NT2/D1 (cell line): ENCODE measurements around the gene MEF2C.

ENCODE experiments used
- SUZ12 ChIP-seq: IDR thresholded peaks from 2 replicates; pipeline ENCODE4 v1.6.1; 2011; ENCODE audit not compliant: insufficient read length, insufficient read depth; ENCODE audit errors: extremely low read depth
- YY1 ChIP-seq: IDR thresholded peaks from 2 replicates; pipeline ENCODE4 v1.6.1; 2011; ENCODE audit not compliant: insufficient read length, insufficient read depth
- ZNF274 ChIP-seq: IDR thresholded peaks from 2 replicates; pipeline ENCODE4 v1.6.1; 2011; ENCODE audit warnings: mild to moderate bottlenecking, low read depth, low read length

DNA sequence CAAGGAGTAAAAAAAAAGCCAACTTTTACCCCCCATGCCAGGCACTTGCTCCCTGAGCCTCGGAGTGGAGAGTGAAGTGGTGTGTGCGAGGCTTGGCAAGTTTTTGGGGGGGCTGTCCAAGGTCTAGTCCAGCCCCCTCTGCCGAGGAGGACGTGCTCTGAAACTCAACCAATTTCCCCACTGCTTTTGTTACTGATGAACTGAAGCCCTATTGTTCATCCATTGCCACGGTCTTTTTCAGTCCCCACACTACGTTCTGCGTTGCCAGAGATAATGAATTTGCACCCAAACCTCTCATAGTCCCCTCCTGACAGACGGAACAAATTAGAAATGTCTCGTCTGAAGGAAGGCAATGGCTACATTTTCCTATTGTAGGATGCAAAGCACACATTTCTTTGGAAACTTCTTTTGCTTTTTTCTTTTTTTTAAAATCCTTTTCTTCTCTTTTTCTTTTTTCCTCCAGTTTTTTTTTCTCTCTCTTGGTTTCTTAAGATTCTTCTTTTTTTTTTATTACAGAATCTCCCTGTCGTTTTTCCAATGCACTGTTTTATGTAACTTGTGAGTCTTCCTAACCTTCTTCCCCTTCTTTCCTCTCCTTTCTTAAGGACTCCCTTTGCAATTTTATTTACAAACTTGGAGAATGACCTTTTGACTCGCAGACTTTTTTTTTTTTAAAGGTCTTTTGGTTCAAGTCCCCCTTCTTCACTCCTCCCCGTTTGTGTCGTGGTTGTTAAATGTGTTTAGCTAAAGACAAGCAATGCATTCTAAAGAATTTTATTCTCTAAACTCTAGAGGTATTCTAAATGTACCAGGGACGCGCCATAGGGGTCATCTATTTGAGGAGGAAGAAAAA, 209.5 kb downstream of the MEF2C start:
- TF ChIP-seq YY1 (no peak), ZNF274 (no peak), SUZ12 (no peak)
